Measurements from ENCODE around the gene MED23.

MED23 gene

GRCh38 chr6:131627724-131628682 is at the start of gene MED23:
TSS of gene MED23 (minus strand) at chr6:131628242. CDS start at chr6:131628049, 193 bp downstream.
- Histone ChIP-seq H3K4me1 (ENCODE audit: insufficient read depth, low read length) (peaks cover 25% of the 10 kb centered on the region), H3K27me3 (ENCODE audit: insufficient read depth, low read length) (no peaks in the 10 kb centered on the region), H3K4me3 (ENCODE audit: low read length) (peak within 1 kb of the TSS; percentile 61), H3K9me3 (ENCODE audit: low read length) (no peaks in the 10 kb centered on the region), H3K36me3 (ENCODE audit: insufficient read depth, low read length) (peaks cover 29% of the 10 kb centered on the region), H2AFZ (ENCODE audit: low read depth, low read length) (peak within 1 kb of the TSS; percentile 66)

- H3K4me3 ChIP-seq (ENCODE audit: low read length) = no peak overlapping the region
- H3K27me3 ChIP-seq (ENCODE audit: insufficient read depth, low read length) = no peaks in the 10 kb centered on the region
- H2AFZ ChIP-seq (ENCODE audit: low read depth, low read length) = no peak overlapping the region
- H3K36me3 ChIP-seq (ENCODE audit: insufficient read depth, low read length) = no peaks in the 10 kb centered on the region
- H3K4me1 ChIP-seq (ENCODE audit: insufficient read depth, low read length) = peaks cover 4% of the 10 kb centered on the region
- no peaks in the 10 kb centered on the region for H3K9me3 ChIP-seq (ENCODE audit: low read length)
Observed at GRCh38 chr6:131673184-131673583, 45.1 kb upstream of the MED23 start.

GRCh38 chr6:131669891-131670290 is 41.8 kb upstream of the MED23 start:
- H3K27me3 ChIP-seq (ENCODE audit: insufficient read depth, low read length) = no peaks in the 10 kb centered on the region
- H3K4me1 ChIP-seq (ENCODE audit: insufficient read depth, low read length) = peaks cover 14% of the 10 kb centered on the region
- H2AFZ ChIP-seq (ENCODE audit: low read depth, low read length) = no peak overlapping the region
- H3K4me3 ChIP-seq (ENCODE audit: low read length) = no peak overlapping the region
- H3K9me3 ChIP-seq (ENCODE audit: low read length) = no peaks in the 10 kb centered on the region
- no peaks in the 10 kb centered on the region for H3K36me3 ChIP-seq (ENCODE audit: insufficient read depth, low read length)

GRCh38 chr6:131663578-131664165 is 35.6 kb upstream of the MED23 start:
- no peaks in the 10 kb centered on the region for H3K36me3 ChIP-seq (ENCODE audit: insufficient read depth, low read length)
- H3K4me3 ChIP-seq (ENCODE audit: low read length) = no peak overlapping the region
- H2AFZ ChIP-seq (ENCODE audit: low read depth, low read length) = no peak overlapping the region
- no peaks in the 10 kb centered on the region for H3K27me3 ChIP-seq (ENCODE audit: insufficient read depth, low read length)
- H3K4me1 ChIP-seq (ENCODE audit: insufficient read depth, low read length) = peaks cover 14% of the 10 kb centered on the region
- H3K9me3 ChIP-seq (ENCODE audit: low read length) = no peaks in the 10 kb centered on the region

- H3K36me3 ChIP-seq (ENCODE audit: insufficient read depth, low read length) = no peaks in the 10 kb centered on the region
- no peak overlapping the region for H3K4me3 ChIP-seq (ENCODE audit: low read length)
- no peak overlapping the region for H2AFZ ChIP-seq (ENCODE audit: low read depth, low read length)
- H3K27me3 ChIP-seq (ENCODE audit: insufficient read depth, low read length) = no peaks in the 10 kb centered on the region
- no peaks in the 10 kb centered on the region for H3K9me3 ChIP-seq (ENCODE audit: low read length)
- no peaks in the 10 kb centered on the region for H3K4me1 ChIP-seq (ENCODE audit: insufficient read depth, low read length)
Observed at GRCh38 chr6:131660195-131660594, 32.2 kb upstream of the MED23 start.

GRCh38 chr6:131658287-131658686 is 30.2 kb upstream of the MED23 start:
- Histone ChIP-seq H3K4me3 (ENCODE audit: low read length) (no peak overlapping the region), H3K9me3 (ENCODE audit: low read length) (no peaks in the 10 kb centered on the region), H3K36me3 (ENCODE audit: insufficient read depth, low read length) (no peaks in the 10 kb centered on the region), H3K4me1 (ENCODE audit: insufficient read depth, low read length) (no peaks in the 10 kb centered on the region), H3K27me3 (ENCODE audit: insufficient read depth, low read length) (no peaks in the 10 kb centered on the region), H2AFZ (ENCODE audit: low read depth, low read length) (no peak overlapping the region)

GRCh38 chr6:131657630-131658111 is 29.6 kb upstream of the MED23 start:
- H3K27me3 ChIP-seq (ENCODE audit: insufficient read depth, low read length) = no peaks in the 10 kb centered on the region

GRCh38 chr6:131657222-131657621 is 29.2 kb upstream of the MED23 start:
- H3K27me3 ChIP-seq (ENCODE audit: insufficient read depth, low read length) = no peaks in the 10 kb centered on the region
- no peaks in the 10 kb centered on the region for H3K9me3 ChIP-seq (ENCODE audit: low read length)
- no peak overlapping the region for H2AFZ ChIP-seq (ENCODE audit: low read depth, low read length)
- H3K4me3 ChIP-seq (ENCODE audit: low read length) = no peak overlapping the region
- H3K36me3 ChIP-seq (ENCODE audit: insufficient read depth, low read length) = no peaks in the 10 kb centered on the region
- no peaks in the 10 kb centered on the region for H3K4me1 ChIP-seq (ENCODE audit: insufficient read depth, low read length)

More at GRCh38 chr6:131657630-131658111, 29.6 kb upstream of the MED23 start:
- H3K9me3 ChIP-seq (ENCODE audit: low read length) = no peaks in the 10 kb centered on the region
- no peak overlapping the region for H2AFZ ChIP-seq (ENCODE audit: low read depth, low read length)
- H3K4me3 ChIP-seq (ENCODE audit: low read length) = no peak overlapping the region
- H3K4me1 ChIP-seq (ENCODE audit: insufficient read depth, low read length) = no peaks in the 10 kb centered on the region
- no peaks in the 10 kb centered on the region for H3K36me3 ChIP-seq (ENCODE audit: insufficient read depth, low read length)

- H3K36me3 ChIP-seq (ENCODE audit: insufficient read depth, low read length) = no peaks in the 10 kb centered on the region
- no peak overlapping the region for H3K4me3 ChIP-seq (ENCODE audit: low read length)
- no peaks in the 10 kb centered on the region for H3K4me1 ChIP-seq (ENCODE audit: insufficient read depth, low read length)
- H3K9me3 ChIP-seq (ENCODE audit: low read length) = no peaks in the 10 kb centered on the region
- H2AFZ ChIP-seq (ENCODE audit: low read depth, low read length) = no peak overlapping the region
- no peaks in the 10 kb centered on the region for H3K27me3 ChIP-seq (ENCODE audit: insufficient read depth, low read length)
Observed at GRCh38 chr6:131656667-131657066, 28.6 kb upstream of the MED23 start.

- Histone ChIP-seq H3K4me3 (ENCODE audit: low read length) (no peak overlapping the region), H3K27me3 (ENCODE audit: insufficient read depth, low read length) (no peaks in the 10 kb centered on the region), H3K9me3 (ENCODE audit: low read length) (no peaks in the 10 kb centered on the region), H3K36me3 (ENCODE audit: insufficient read depth, low read length) (no peaks in the 10 kb centered on the region), H3K4me1 (ENCODE audit: insufficient read depth, low read length) (no peaks in the 10 kb centered on the region), H2AFZ (ENCODE audit: low read depth, low read length) (no peak overlapping the region)
Observed at GRCh38 chr6:131655951-131656350, 27.9 kb upstream of the MED23 start.

- Histone ChIP-seq H3K27me3 (ENCODE audit: insufficient read depth, low read length) (no peaks in the 10 kb centered on the region), H3K36me3 (ENCODE audit: insufficient read depth, low read length) (no peaks in the 10 kb centered on the region), H2AFZ (ENCODE audit: low read depth, low read length) (no peak overlapping the region), H3K4me3 (ENCODE audit: low read length) (no peak overlapping the region), H3K9me3 (ENCODE audit: low read length) (no peaks in the 10 kb centered on the region), H3K4me1 (ENCODE audit: insufficient read depth, low read length) (no peaks in the 10 kb centered on the region)
Observed at GRCh38 chr6:131655387-131655786, 27.3 kb upstream of the MED23 start.

GRCh38 chr6:131654326-131654725 is 26.3 kb upstream of the MED23 start:
- Histone ChIP-seq H3K4me1 (ENCODE audit: insufficient read depth, low read length) (no peaks in the 10 kb centered on the region), H2AFZ (ENCODE audit: low read depth, low read length) (no peak overlapping the region), H3K4me3 (ENCODE audit: low read length) (no peak overlapping the region), H3K27me3 (ENCODE audit: insufficient read depth, low read length) (no peaks in the 10 kb centered on the region), H3K9me3 (ENCODE audit: low read length) (no peaks in the 10 kb centered on the region), H3K36me3 (ENCODE audit: insufficient read depth, low read length) (no peaks in the 10 kb centered on the region)

- Histone ChIP-seq H3K36me3 (ENCODE audit: insufficient read depth, low read length) (no peaks in the 10 kb centered on the region), H3K9me3 (ENCODE audit: low read length) (no peaks in the 10 kb centered on the region), H3K27me3 (ENCODE audit: insufficient read depth, low read length) (no peaks in the 10 kb centered on the region), H3K4me3 (ENCODE audit: low read length) (no peak overlapping the region), H3K4me1 (ENCODE audit: insufficient read depth, low read length) (no peaks in the 10 kb centered on the region), H2AFZ (ENCODE audit: low read depth, low read length) (no peak overlapping the region)
Observed at GRCh38 chr6:131652472-131652871, 24.4 kb upstream of the MED23 start.

All from neuron (in vitro differentiated cells).